ENCODE measurements around the gene FGFRL1.

FGFRL1 gene

GRCh38 chr4:1036095-1036494 lies 24.7 kb downstream of the FGFRL1 start:
- no peak for TF ChIP-seq CTCF (IDR thresholded peaks at IDR 0.05; ENCODE audit: insufficient read depth, missing control alignments)
- FAIRE-seq (no peak), DNase-seq (ENCODE audit: insufficient read length, low spot score) (no peak)

GRCh38 chr4:1036976-1037810 lies 25.8 kb downstream of the FGFRL1 start:
- no peak for FAIRE-seq
- TF ChIP-seq CTCF (IDR thresholded peaks at IDR 0.05; ENCODE audit: insufficient read depth, missing control alignments), result no peak
- DNase-seq (ENCODE audit: insufficient read length, low spot score), result no peak

- TF ChIP-seq CTCF (IDR thresholded peaks at IDR 0.05; ENCODE audit: insufficient read depth, missing control alignments), result no peak
- FAIRE-seq (no peak), DNase-seq (ENCODE audit: insufficient read length, low spot score) (no peak)
These were observed 27.6 kb downstream of the FGFRL1 start for GRCh38 chr4:1038948-1039492.

- FAIRE-seq, result no peak
- TF ChIP-seq CTCF (IDR thresholded peaks at IDR 0.05; ENCODE audit: insufficient read depth, missing control alignments), result no peak
- no peak for DNase-seq (ENCODE audit: insufficient read length, low spot score)
These were observed 28.3 kb downstream of the FGFRL1 start for GRCh38 chr4:1039493-1040343.

GRCh38 chr4:1040344-1041146 lies 29.1 kb downstream of the FGFRL1 start:
- FAIRE-seq, result no peak
- no peak for DNase-seq (ENCODE audit: insufficient read length, low spot score)
- no peak for TF ChIP-seq CTCF (IDR thresholded peaks at IDR 0.05; ENCODE audit: insufficient read depth, missing control alignments)

- FAIRE-seq, result no peak
- TF ChIP-seq CTCF (IDR thresholded peaks at IDR 0.05; ENCODE audit: insufficient read depth, missing control alignments), result no peak
- DNase-seq (ENCODE audit: insufficient read length, low spot score), result no peak
These were observed 29.9 kb downstream of the FGFRL1 start for GRCh38 chr4:1041147-1041935.

Data from D721Med (cell line).